Ovary (tissue), 9 donors: Measurements from ENCODE around the gene OGFRL1. TPM values are rescaled to one million over a fixed set of nuclear protein-coding genes. Genes with fewer than 3 reads are reported as not detected.

Experiments
- DNase-seq, 5 donors: peaks; one replicate each; pipeline ENCODE4 v3.0.0-alpha.2; 2019 to 2020
- H3K27ac ChIP-seq, 2 donors: fragments of 200-600 bp; one replicate each; pipeline versions ENCODE4 v1.5.1 to v1.8.0; 2019 to 2022
- H3K27me3 ChIP-seq: fragments of 200-600 bp; one replicate; pipeline ENCODE4 v1.8.0; 2022
- H3K36me3 ChIP-seq: fragments of 200-600 bp; sonication (generic); one replicate; pipeline ENCODE4 v1.5.1; 2019
- H3K4me1 ChIP-seq: one replicate; pipeline ENCODE4 v1.8.1; 2013; ENCODE audit warnings: mild to moderate bottlenecking, moderate library complexity; ENCODE audit not compliant: insufficient read depth
- H3K4me3 ChIP-seq: fragments of 200-600 bp; sonication (generic); one replicate; pipeline ENCODE4 v1.5.1; 2017
- H3K9me3 ChIP-seq, 2 donors: fragments of 200-600 bp in 1 of 2; sonication (generic) in 1 of 2; one replicate each; pipeline versions ENCODE4 v1.5.1 to v1.8.1; 2013 to 2019; ENCODE audit warnings: mild to moderate bottlenecking in 1 of 2, moderate library complexity in 1 of 2
- EP300 ChIP-seq: sonication (generic); formaldehyde crosslinking; IDR thresholded peaks from one replicate; pipeline ENCODE4 v1.6.1; 2017; ENCODE audit warnings: antibody characterized with exemption
- POLR2A ChIP-seq: fragments of 450-650 bp; IDR thresholded peaks from one replicate; pipeline ENCODE4 v1.6.1; 2017; ENCODE audit warnings: antibody characterized with exemption, mild to moderate bottlenecking, moderate library complexity
- WGBS, 3 donors: extraction: QIAGEN DNeasy Blood & Tissue Kit in 1 of 3; methylation state at CpG; one replicate each; pipeline versions ENCODE4 v1.1.5 to v1.1.7; 2013 to 2017; 5-methylcytosine and 5-hydroxymethylcytosine counted together
- intact Hi-C, 4 donors: fragments of 100-400 bp; cut with DNase I; formaldehyde crosslinking; loops; one replicate each; pipeline versions ENCODE4 v1.11.0 to v1.15.1; 2022 to 2023
- polyA plus RNA-seq, 2 donors: library from polyadenylated mRNA; stranded (reverse); fragments of 200-250 nt in 1 of 2; fragments of 350-450 nt in 1 of 2; fragmentation: Illumina TruSeq in 1 of 2; extraction: RNeasy Lipid Tissue Mini Kit (QIAGEN cat#74804) in 1 of 2; gene quantifications; one replicate each; pipeline ENCODE4 v1.2.3, GENCODE V29; 2013 to 2014
- total RNA-seq, 7 donors: library from RNA; depleted of rRNA in 2 of 7; stranded (reverse); fragments of >200 nt in 2 of 7; fragmentation: NEBNext Ultra II Directional in 3 of 7; extraction: Animal tissue kit (Norgen Biotek cat#: 25700) in 3 of 7; gene quantifications; one replicate each; pipeline versions ENCODE4 v1.1.0 to v1.2.4, GENCODE V29; 2016 to 2023
- TF ChIP-seq, protein P1 (sequence below), 3 donors: fragments of 450-650 bp in 2 of 3; fragments of 200-600 bp in 1 of 3; IDR thresholded peaks; one replicate each; pipeline versions ENCODE4 v1.5.1 to v1.8.0; 2016 to 2022; ENCODE audit warnings: antibody characterized with exemption in 3 of 3, mild to moderate bottlenecking in 1 of 3
- donor health status: DM: no; HTN: no; CAD: no; lungs with moderate emphysema.
- donor health status: DM: no; HTN: no; CAD: no.
- donor health status: Bipolar disorder and iron deficiency.
- donor health status: DM: yes; HTN: yes; CAD: no.
- donor health status: DM: no; HTN: no; CAD: no.
- donor health status: DM: yes; HTN: yes; CAD: no.

Gene OGFRL1
- total and polyA plus RNA-seq, 9 donors, result 3.0 to 16.1 (median 9.0) TPM

DNA sequence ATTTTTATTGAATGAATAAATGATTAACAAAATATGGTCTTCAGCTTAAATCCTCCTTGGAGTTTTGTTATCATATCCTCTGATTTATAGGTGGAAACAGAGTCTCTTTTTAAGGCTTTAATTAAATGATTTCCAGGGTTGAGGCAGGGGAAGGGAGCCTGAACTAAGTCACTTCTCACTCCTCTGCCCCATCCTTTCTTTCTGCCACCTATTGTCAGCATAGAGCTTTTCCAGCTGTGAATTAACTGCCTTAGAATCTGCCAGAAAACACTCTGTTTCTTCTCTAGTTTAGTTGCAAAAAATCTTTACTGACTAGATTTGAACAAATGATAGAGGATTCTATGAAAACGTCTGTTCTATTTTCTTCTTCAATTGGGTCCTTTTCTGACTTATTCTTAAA, 9.8 kb downstream of the OGFRL1 start:
- TF ChIP-seq POLR2A (no peak), EP300 (no peak)
- TF ChIP-seq, protein P1, sequence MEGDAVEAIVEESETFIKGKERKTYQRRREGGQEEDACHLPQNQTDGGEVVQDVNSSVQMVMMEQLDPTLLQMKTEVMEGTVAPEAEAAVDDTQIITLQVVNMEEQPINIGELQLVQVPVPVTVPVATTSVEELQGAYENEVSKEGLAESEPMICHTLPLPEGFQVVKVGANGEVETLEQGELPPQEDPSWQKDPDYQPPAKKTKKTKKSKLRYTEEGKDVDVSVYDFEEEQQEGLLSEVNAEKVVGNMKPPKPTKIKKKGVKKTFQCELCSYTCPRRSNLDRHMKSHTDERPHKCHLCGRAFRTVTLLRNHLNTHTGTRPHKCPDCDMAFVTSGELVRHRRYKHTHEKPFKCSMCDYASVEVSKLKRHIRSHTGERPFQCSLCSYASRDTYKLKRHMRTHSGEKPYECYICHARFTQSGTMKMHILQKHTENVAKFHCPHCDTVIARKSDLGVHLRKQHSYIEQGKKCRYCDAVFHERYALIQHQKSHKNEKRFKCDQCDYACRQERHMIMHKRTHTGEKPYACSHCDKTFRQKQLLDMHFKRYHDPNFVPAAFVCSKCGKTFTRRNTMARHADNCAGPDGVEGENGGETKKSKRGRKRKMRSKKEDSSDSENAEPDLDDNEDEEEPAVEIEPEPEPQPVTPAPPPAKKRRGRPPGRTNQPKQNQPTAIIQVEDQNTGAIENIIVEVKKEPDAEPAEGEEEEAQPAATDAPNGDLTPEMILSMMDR (IDR thresholded peaks at IDR 0.05), result no peak
- intact Hi-C loops, result no loop called here
- Histone ChIP-seq H3K4me1 (peaks cover 3% of the 10 kb centered on the region), H3K4me3 (no peak overlapping the region), H3K36me3 (no peaks in the 10 kb centered on the region), H3K27ac (no peak overlapping the region), H3K9me3 (no peaks in the 10 kb centered on the region), H3K27me3 (peaks cover 3% of the 10 kb centered on the region)
- DNase-seq, result no peak
- 37 to 42% (median 38%) methylated on average over 1 of the region's 1 CpG for WGBS, 3 donors

DNA sequence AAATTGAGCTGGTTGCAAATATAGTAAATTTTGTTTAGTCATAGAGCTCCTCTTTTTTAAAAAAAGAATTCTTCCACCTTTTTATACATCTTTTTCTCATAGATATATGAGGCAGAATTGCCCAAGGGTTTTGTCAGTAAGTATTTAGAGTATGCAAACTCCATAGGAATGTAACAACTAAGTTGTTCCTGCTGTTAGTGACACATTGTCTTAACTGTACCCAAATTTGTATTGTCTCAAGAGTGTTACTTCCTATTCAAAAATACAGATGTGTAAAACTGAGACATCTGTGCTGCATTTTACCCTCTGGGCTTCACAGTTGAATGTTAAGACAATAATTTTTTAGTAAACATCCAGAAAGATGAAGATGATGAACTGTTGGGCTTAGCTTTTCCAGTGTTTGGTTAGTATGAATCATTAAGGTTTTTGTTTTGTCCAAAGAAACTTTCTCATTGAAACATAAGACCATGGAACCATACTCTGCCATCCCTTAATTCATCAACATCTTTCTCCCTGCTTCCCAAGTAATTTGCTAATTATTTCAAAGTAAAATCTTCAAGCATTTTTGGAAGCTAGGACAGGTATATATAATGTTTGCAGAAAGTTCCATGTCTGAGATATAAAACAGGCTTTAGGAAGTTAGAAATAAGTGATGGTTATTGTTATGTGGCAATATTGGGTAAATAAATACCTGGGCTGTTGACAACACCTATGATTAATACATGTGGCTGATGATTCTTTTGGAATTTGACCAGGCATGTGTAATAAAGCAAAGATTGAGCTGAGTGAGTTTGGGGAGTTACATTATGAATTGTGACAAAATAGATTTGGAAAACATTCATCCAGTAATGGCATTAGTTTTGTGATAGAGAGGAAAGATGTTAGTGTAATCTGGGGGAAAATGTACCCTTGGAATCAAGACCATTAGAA, 11.2 kb downstream of the OGFRL1 start:
- TF ChIP-seq POLR2A (no peak), EP300 (no peak)
- TF ChIP-seq, protein P1 (IDR thresholded peaks at IDR 0.05), result no peak
- Histone ChIP-seq H3K9me3 (no peaks in the 10 kb centered on the region), H3K4me3 (no peak overlapping the region), H3K4me1 (no peaks in the 10 kb centered on the region), H3K36me3 (no peaks in the 10 kb centered on the region), H3K27me3 (no peaks in the 10 kb centered on the region), H3K27ac (no peak overlapping the region)
- intact Hi-C loops, result no loop called here
- DNase-seq, result no peak

DNA sequence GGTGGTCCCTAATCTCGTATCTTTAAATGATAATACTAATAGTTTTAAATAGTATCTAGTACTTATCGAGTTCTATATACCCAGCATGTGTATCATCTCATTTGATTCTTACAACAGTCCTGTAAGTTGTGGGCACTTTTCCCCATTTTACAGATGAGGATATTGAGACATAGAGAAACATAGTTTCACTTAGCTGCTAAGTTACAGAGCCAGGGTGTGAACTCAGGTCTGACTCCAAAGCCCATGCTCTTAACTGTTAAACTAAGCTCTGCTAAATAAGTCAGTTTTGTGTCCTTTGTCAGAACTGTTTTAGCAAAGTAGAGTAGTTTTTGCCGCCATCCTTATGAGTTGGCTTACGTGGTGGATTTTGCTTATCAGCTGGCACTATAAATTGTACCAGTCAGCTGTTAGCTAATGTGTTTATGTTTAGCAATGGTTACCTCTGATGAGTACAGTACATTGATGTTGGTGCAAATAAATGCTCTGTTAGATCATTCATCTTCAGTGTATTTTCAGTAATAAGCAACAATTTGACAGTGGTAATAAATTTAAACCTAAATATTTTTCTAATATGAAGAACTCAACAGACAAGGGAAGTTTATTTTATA, 12.1 kb downstream of the OGFRL1 start:
- DNase-seq, result no peak
- no peak overlapping the region for H3K4me3 ChIP-seq
- TF ChIP-seq, protein P1 (IDR thresholded peaks at IDR 0.05), result no peak
- TF ChIP-seq POLR2A, result no peak
- TF ChIP-seq EP300, result no peak
- no peak overlapping the region for H3K27ac ChIP-seq
- no peaks in the 10 kb centered on the region for H3K36me3 ChIP-seq
- intact Hi-C loops, result no loop called here
- H3K27me3 ChIP-seq, result no peaks in the 10 kb centered on the region
- no peaks in the 10 kb centered on the region for H3K9me3 ChIP-seq
- WGBS, 3 donors, result 93 to 96% (median 96%) methylated on average over 4 of the region's 4 CpGs
- no peaks in the 10 kb centered on the region for H3K4me1 ChIP-seq

DNA sequence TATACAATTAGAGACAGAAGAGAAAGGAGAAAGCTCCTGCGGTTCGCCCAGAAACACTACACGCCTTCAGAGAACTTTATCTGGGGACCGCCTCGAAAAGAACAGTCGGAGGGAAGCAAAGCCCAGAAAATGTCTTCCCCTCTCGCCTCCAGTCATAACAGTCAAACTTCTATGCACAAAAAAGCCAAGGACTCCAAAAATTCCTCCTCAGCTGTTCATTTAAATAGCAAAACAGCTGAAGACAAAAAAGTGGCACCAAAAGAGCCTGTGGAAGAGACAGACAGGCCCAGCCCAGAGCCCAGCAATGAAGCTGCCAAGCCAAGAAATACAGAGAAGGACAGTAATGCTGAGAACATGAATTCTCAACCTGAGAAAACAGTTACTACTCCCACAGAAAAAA, 12.9 kb downstream of the OGFRL1 start:
- no peaks in the 10 kb centered on the region for H3K36me3 ChIP-seq
- intact Hi-C loops, result no loop called here
- H3K27ac ChIP-seq, result no peak overlapping the region
- no peak for DNase-seq
- no peaks in the 10 kb centered on the region for H3K4me1 ChIP-seq
- H3K4me3 ChIP-seq, result no peak overlapping the region
- TF ChIP-seq EP300 (no peak), POLR2A (no peak)
- TF ChIP-seq, protein P1 (IDR thresholded peaks at IDR 0.05), result no peak
- no peaks in the 10 kb centered on the region for H3K27me3 ChIP-seq
- 93 to 97% (median 95%) methylated on average over 7 of the region's 7 CpGs for WGBS, 3 donors
- H3K9me3 ChIP-seq, result no peaks in the 10 kb centered on the region
